Omental fat pad (tissue), 4 donors: ENCODE measurements around the gene RUVBL2. TPM values are rescaled to one million over a fixed set of nuclear protein-coding genes. Genes with fewer than 3 reads are reported as not detected.
A peak's percentile ranks its signal among the peaks of the same experiment; 100 is the strongest.

Experiments used
- ATAC-seq: fragments of 150-250 bp; one replicate; pipeline ENCODE4 v1.9.1; 2016; ENCODE audit warnings: mild to moderate bottlenecking, moderate library complexity; ENCODE audit not compliant: low FRiP score
- DNase-seq: peaks from one replicate; pipeline ENCODE4 v3.0.0-alpha.2; 2019; ENCODE audit warnings: low spot score
- small RNA-seq: library from RNA; depleted of rRNA; stranded (forward); fragments of <200 nt; gene quantifications from one replicate; pipeline ENCODE3, GENCODE V24; 2016
- total RNA-seq, 4 donors: library from RNA; depleted of rRNA; stranded (reverse); fragments of >200 nt; gene quantifications; one replicate each; pipeline ENCODE4 v1.1.0, GENCODE V29; 2016
- TF ChIP-seq, protein P1 (sequence below), 3 donors: fragments of 450-650 bp; IDR thresholded peaks; one replicate each; pipeline ENCODE4 v1.5.1; 2016 to 2017; ENCODE audit warnings: antibody characterized with exemption in 3 of 3, mild to moderate bottlenecking in 3 of 3, moderate library complexity in 2 of 3

RUVBL2 gene
- total RNA-seq, 4 donors from 2014 or later, result 66.3 to 83.9 (median 72.4) TPM

DNA sequence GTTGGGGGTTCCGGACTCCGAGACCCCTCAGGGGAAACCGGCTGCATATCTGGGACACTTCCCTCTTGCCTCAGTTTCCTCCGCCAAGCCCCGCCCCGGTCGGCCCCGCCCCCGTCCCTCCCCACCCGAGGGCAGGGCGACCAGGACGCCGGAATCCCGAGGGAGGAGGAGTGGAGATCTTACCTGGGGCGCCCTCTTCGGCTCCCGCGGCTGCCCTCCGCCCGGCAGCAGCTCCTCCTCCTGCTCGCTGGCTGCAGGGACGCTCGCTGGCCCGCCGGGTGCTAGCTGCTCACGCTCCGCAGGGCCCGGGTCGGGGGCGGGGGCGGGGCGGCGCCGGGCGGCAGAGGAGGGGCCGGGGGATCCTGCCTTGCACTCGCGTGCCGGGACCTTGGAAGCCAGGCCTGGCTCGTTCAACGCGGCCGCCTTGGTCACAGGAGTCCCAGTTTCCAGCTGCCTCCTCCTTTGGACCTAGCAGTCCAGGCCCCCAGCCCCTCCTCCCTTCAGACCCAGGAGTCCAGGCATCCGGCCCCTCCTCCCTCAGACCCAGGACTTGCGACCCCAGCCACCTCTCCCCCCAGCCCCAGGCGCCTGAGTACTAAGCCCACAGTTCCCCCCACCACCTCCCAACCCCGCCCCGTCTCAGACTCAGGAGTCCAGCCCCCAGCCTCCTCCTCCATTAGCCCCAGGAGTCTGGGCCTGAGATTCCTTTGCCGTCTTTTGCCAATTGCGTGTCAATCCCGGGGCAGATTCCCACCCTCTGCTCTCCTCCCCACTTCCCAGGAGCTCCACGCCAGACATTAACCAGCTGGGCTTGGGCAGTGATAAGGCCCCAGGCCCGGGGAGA is 71.3 kb downstream of the RUVBL2 start, which contains the start of gene NTF4:
Gene NTF4 (minus strand): TSS at position 51 of the 844 bp plus-strand sequence. CDS start 2,821 bp downstream, outside the sequence.
- TF ChIP-seq, protein P1, sequence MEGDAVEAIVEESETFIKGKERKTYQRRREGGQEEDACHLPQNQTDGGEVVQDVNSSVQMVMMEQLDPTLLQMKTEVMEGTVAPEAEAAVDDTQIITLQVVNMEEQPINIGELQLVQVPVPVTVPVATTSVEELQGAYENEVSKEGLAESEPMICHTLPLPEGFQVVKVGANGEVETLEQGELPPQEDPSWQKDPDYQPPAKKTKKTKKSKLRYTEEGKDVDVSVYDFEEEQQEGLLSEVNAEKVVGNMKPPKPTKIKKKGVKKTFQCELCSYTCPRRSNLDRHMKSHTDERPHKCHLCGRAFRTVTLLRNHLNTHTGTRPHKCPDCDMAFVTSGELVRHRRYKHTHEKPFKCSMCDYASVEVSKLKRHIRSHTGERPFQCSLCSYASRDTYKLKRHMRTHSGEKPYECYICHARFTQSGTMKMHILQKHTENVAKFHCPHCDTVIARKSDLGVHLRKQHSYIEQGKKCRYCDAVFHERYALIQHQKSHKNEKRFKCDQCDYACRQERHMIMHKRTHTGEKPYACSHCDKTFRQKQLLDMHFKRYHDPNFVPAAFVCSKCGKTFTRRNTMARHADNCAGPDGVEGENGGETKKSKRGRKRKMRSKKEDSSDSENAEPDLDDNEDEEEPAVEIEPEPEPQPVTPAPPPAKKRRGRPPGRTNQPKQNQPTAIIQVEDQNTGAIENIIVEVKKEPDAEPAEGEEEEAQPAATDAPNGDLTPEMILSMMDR (IDR thresholded peaks at IDR 0.05), result no peak
- peak; percentile 49 for ATAC-seq

More for the DNA sequence above, 71.3 kb downstream of the RUVBL2 start, which contains the start of gene NTF4:
- DNase-seq, result no peak

Small RNA genes lying within 50 kb of the gene (small RNA-seq; reads per million reads assigned to genes)
- not detected for gene MIR6798

Other genes starting within 250 kb of the RUVBL2 start
- gene IZUMO1, start 247.0 kb upstream of the RUVBL2 start, total RNA-seq, result 1 to 10 TPM in 3 of 4 donors, not detected in 1; 1.3 to 2.5 (median 1.3) TPM
- 1 to 10 TPM; 2.2 to 7.1 (median 5.3) TPM for gene FUT1, start 241.2 kb upstream of the RUVBL2 start, total RNA-seq
- not detected for gene FGF21, start 238.4 kb upstream of the RUVBL2 start, total RNA-seq
- gene BCAT2, start 182.9 kb upstream of the RUVBL2 start, total RNA-seq, result 10 to 100 TPM; 20.5 to 65.3 (median 37.2) TPM
- 10 to 100 TPM; 11.0 to 19.3 (median 13.0) TPM for gene HSD17B14, start 157.4 kb upstream of the RUVBL2 start, total RNA-seq
- gene PLEKHA4, start 125.3 kb upstream of the RUVBL2 start, total RNA-seq, result 10 to 100 TPM in 3 of 4 donors, 1 to 10 TPM in 1; 7.3 to 18.7 (median 14.9) TPM
- gene PPP1R15A, start 121.5 kb upstream of the RUVBL2 start, total RNA-seq, result 100 to 1,000 TPM; 105 to 282 (median 176) TPM
- not detected for gene TULP2, start 95.1 kb upstream of the RUVBL2 start, total RNA-seq
- 100 to 1,000 TPM; 197 to 280 (median 253) TPM for gene NUCB1, start 93.6 kb upstream of the RUVBL2 start, total RNA-seq
- gene DHDH, start 60.2 kb upstream of the RUVBL2 start, total RNA-seq, result not detected
- gene BAX, start 39.0 kb upstream of the RUVBL2 start, total RNA-seq, result 10 to 100 TPM; 26.4 to 64.2 (median 37.3) TPM
- 1,000 to 10,000 TPM; 6,104 to 9,580 (median 8,850) TPM for gene FTL, start 28.6 kb upstream of the RUVBL2 start, total RNA-seq
- gene GYS1, start 578 bp upstream of the RUVBL2 start, total RNA-seq, result 10 to 100 TPM; 34.3 to 41.0 (median 38.8) TPM
- gene LHB, start 23.2 kb downstream of the RUVBL2 start, total RNA-seq, result not detected
- gene CGB3, start 30.4 kb downstream of the RUVBL2 start, total RNA-seq, result not detected
- not detected for gene CGB2, start 38.0 kb downstream of the RUVBL2 start, total RNA-seq
- not detected for gene CGB1, start 43.0 kb downstream of the RUVBL2 start, total RNA-seq
- gene CGB5, start 50.0 kb downstream of the RUVBL2 start, total RNA-seq, result not detected
- gene CGB8, start 55.2 kb downstream of the RUVBL2 start, total RNA-seq, result not detected
- not detected for gene CGB7, start 63.9 kb downstream of the RUVBL2 start, total RNA-seq
- under 1 TPM in 1 of 4 donors, not detected in 3; 0.84 TPM for gene NTF4, start 70.9 kb downstream of the RUVBL2 start, total RNA-seq
- gene KCNA7, start 78.8 kb downstream of the RUVBL2 start, total RNA-seq, result not detected
- 100 to 1,000 TPM; 132 to 314 (median 207) TPM for gene SNRNP70, start 91.6 kb downstream of the RUVBL2 start, total RNA-seq
- 1 to 10 TPM in 3 of 4 donors, not detected in 1; 3.7 to 9.0 (median 3.9) TPM for gene LIN7B, start 120.5 kb downstream of the RUVBL2 start, total RNA-seq
- gene C19orf73, start 125.3 kb downstream of the RUVBL2 start, total RNA-seq, result 1 to 10 TPM; 1.6 to 3.5 (median 2.9) TPM
- gene PPFIA3, start 125.7 kb downstream of the RUVBL2 start, total RNA-seq, result 10 to 100 TPM in 1 of 4 donors, 1 to 10 TPM in 3; 1.6 to 11.2 (median 4.1) TPM
- 10 to 100 TPM in 1 of 4 donors, 1 to 10 TPM in 1, under 1 TPM in 2; 0.74 to 13.1 (median 1.7) TPM for gene HRC, start 161.5 kb downstream of the RUVBL2 start, total RNA-seq
- 10 to 100 TPM in 2 of 4 donors, 1 to 10 TPM in 2; 7.2 to 26.0 (median 10.6) TPM for gene TRPM4, start 163.9 kb downstream of the RUVBL2 start, total RNA-seq